GM18867 (cell line): ENCODE measurements around the gene DBN1.

Experiments
- ATAC-seq: cut with Tn5 transposase; IDR thresholded peaks from one replicate; pipeline ENCODE4 v1.9.1; 2021; ENCODE audit warnings: mild to moderate bottlenecking, moderate library complexity; ENCODE audit not compliant: unreplicated experiment

DBN1 gene

DNA sequence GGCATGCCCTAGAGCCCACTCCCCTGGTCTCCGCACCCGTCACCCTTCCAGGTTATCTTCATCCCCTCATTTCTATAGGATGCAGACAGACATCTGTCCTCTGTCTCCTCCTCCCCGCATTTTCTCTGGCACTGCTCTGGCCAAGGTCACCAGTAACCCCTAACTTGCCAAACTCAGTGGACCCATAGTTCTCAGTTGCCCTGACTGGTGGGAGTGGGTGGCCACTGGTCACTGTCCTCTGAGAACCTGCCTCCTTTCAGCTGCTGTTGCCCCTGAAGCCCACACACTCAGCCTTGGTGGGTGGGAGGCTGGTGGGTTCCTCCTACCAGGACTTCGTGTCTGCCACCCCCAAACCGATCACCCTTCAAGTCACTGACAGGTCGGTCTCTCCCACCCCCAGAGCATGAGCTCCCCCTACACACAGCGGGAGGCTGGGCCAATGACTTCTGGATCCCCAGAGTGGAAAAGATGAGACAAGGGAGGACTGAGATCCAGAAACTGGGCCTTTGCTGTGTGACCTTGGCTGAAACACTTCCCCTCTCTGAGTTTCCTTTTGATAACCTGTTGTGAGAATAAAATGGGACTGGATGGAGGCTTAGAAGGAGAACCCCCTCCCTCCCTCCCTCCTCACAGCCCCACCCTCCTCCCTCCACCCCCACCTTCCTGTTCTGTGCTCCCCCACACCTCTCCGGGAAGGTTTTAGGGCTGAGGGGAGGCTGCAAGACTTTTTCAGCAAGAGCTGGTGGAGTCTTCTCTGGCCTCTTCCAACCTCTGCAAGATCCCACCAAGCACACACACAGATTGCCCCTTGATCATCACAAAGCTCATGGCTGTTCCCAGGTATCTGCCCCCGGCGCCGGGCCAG, 2.4 kb upstream of the DBN1 start:
- ATAC-seq, result no peak

- ATAC-seq, result no peak
Measured at GRCh38 chr5:177474846-177475562, 1.6 kb upstream of the DBN1 start.

- no peak for ATAC-seq
Measured at GRCh38 chr5:177474002-177474476, 605 bp upstream of the DBN1 start.

- ATAC-seq, result peak; percentile 47
Measured at GRCh38 chr5:177472460-177473442, 683 bp downstream of the DBN1 start.

- ATAC-seq, result no peak
Measured at GRCh38 chr5:177471610-177472356, 1.7 kb downstream of the DBN1 start.

- ATAC-seq, result no peak
Measured at GRCh38 chr5:177470759-177471536, 2.5 kb downstream of the DBN1 start.

DNA sequence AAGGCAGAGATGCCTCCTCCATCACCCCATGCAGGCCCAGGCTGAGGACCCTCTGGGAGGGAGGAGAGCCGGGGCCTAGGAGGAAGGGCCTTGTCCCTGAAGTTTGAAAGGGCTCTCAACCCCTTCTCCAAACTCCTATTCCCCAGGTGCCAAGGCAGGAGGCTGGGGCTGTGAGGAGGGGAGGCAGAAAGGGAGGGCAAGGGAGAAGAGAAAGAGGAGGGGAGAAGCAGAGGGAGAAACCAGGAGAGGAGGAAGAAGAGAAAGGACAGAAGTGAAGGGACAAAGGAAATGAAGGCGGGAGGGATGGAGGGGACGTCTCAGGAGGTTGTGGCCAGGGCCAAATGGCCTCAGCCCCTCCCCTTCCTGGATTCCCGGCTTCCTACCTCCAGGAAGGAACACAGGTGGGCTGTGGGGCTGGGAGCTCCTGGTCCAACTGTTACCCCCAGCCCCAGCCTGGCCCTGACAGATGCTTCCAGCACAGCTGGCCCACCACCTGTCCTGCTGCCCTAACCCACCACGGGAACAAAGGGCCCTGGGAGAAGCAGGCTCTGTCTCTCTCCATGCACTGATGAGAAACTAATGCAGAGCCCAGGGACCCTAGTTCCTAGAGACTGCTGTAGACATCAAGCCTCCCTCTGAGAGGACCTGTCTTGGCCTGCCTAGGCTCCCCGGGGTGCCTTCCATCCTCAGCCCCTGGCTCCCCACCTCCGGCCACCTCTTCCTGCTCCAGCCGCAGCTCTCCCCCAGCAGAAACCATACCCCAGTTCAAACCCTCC, 3.5 kb downstream of the DBN1 start:
- ATAC-seq, result no peak

- no peak for ATAC-seq
Measured at GRCh38 chr5:177468685-177469628, 4.5 kb downstream of the DBN1 start.

DNA sequence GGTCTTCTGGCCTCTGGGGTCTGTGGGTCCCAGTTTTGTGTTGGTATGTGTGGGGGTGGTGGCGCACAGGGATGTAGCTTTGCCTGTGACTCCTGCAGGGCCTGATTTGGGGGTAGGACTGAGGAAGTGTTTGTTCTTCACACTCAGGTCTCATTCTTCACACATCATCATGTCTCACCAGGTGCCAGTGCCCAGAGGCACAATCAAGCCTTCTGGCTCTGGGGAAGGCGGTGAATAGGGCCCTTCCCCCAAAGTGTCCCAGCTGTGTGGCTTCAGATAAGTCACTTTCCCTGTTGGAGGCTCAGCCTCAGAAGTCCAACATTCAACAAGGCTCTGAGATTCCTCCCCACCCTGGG, 5.1 kb downstream of the DBN1 start:
- ATAC-seq, result no peak

DNA sequence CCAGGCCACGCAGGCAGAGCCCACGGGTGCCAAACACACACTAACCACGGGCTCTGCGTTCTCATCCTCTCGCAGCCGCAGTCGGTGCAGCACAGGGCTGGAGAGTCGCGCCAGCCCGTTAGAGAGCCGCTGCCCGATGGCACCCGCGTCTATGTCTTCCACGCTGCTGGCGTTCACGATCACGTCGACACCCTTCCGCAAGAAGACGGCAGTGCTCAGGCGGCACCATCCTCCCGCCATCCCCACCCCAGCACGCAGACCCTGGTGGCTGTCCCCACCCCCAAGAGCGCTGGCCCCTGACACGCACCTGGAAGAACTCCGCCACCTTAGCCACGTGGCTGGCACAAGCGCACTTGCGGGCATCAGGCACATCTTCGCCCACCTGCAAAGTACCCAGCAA, 6.0 kb downstream of the DBN1 start:
- no peak for ATAC-seq

DNA sequence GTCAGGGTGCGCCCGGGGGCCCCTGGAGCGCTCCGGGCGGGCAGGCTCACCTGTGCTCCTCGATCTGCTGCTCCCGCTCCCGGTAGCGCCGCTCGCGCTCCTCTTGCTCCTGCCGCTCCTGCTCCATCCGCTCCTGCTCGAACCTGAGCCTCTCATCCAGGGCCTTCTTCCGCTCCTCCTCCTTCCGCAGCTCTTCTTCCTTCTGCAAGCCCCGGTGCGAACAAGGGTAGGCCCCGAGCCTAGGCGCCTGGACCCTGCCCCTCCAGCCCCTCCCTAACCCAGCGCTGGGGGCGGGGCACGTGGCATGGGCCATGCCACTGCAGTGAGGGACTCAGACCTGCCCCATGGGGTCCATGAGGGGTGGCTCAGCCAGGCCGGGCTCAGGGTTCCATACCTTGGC, 6.6 kb downstream of the DBN1 start:
- no peak for ATAC-seq

- no peak for ATAC-seq
Measured at GRCh38 chr5:177465044-177465443, 8.4 kb downstream of the DBN1 start.

DNA sequence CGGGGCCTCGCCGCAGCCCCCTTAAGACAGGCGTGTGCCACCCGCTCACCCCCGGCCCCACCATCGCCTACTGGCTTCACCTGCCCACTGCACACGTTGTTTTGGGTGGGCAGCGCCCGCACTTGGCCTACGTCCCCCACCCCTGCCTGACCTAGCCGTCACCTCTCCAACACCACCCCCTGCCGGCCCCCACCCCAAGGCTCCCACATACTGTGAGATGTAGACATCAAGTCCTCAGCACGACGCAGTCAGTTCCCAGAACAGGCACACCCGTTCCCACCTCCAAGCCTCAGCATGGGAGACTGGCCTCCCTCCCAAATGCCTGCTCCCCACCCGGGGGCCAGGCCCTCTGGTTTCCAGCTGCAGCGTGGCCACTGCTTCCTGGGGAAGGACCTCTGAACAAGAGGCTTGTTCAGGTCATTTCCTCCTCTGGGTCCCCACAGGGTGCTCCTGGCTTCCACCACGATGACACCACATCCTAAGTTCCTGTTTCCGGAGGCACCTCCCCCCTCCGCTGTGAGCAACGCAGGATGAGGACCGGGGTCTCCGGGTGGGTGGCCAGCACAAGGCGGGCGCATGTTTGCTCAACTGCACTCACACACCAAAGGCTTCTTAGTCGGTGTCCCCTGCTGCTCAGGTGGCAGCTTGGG, 11.3 kb downstream of the DBN1 start:
- ATAC-seq, result no peak

DNA sequence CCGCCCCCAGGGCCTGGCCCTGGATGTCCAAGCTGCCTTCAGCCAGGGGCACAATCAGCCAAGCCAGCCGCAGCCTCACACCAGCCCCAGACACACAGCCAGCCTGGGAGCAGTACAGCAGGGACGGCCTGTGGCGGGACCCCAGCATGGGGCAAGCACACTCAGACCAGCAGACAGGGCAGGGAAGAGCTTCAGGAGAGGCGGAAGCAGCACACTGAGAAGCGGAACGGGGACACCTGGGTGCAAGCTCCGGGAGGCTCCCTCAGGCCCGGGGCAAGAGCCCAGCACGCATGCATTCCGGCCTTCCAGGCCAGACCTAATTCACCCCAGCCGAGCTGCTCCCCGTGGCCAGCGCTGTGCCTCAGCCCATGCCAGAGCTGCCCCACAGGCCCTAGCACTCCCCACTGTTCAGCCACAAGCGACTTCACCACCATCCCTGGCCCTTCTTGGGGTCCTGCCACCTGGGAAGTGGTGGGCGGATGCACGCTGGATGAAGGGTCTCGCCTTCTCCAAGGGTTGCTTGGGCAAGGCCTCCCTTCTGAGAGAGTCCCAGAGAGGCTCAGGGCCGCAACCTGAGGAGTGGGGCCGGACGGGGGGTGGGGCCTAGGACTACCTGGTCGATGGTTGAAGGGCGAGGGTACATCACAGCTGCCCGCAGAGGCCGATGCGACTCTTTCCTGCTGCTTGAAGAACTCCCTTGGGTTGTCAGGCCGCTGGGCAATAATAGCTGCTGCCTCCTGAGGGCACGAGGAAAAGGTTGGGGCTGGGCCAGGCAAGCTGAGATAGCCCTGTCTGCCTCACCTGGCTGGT, 13.4 kb downstream of the DBN1 start:
- ATAC-seq, result no peak

- ATAC-seq, result no peak
Measured at GRCh38 chr5:177459357-177459756, 14.1 kb downstream of the DBN1 start.

DNA sequence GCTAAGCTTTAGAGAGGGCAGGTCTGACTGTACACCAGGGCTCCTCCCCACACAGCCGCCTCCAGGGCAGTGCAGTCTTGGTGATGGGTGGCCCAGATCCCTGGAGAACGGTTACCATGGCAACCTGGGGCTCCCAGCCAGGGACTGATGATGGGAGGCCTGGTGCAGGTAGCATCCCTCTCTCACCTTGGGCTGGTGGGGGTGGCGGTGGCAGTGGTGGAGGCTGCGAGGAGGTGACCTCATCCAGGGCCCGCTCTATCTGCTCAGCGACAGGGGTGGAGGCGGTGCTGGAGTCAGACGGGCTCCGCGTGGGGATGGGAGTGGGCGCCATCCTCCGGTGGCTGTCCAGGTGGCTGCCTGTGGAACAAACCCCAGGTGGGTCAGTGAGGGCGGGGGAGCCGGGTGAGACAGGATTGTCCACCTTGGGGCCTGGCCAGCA, 14.5 kb downstream of the DBN1 start:
- no peak for ATAC-seq
